Fibroblast of skin of right quadriceps (primary cell): Measurements from ENCODE around the gene CTBP1.

Experiments
- DNase-seq: peaks from one replicate; pipeline ENCODE4 v3.0.0-alpha.2; 2013

Gene CTBP1

DNA sequence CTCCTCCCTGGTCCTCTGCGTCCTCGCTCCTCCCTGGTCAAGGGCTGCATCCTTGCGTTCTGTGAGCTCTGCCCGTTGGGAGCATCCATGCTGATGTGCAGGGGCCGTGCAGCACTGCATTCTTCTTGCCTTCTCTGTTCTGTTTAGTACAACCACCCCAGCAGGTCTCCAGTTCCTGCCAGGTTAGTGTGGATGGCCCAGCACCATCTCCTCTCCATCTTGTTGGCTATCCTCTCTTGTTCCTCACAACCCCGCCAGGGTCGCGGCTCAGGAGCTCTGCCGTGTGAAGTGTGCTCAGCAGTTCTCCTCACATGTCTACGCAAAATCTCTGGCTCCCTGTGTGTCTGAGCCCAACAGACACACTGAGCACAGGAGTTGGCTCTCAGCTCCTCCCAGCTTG, 30.3 kb upstream of the CTBP1 start:
- no peak for DNase-seq

DNA sequence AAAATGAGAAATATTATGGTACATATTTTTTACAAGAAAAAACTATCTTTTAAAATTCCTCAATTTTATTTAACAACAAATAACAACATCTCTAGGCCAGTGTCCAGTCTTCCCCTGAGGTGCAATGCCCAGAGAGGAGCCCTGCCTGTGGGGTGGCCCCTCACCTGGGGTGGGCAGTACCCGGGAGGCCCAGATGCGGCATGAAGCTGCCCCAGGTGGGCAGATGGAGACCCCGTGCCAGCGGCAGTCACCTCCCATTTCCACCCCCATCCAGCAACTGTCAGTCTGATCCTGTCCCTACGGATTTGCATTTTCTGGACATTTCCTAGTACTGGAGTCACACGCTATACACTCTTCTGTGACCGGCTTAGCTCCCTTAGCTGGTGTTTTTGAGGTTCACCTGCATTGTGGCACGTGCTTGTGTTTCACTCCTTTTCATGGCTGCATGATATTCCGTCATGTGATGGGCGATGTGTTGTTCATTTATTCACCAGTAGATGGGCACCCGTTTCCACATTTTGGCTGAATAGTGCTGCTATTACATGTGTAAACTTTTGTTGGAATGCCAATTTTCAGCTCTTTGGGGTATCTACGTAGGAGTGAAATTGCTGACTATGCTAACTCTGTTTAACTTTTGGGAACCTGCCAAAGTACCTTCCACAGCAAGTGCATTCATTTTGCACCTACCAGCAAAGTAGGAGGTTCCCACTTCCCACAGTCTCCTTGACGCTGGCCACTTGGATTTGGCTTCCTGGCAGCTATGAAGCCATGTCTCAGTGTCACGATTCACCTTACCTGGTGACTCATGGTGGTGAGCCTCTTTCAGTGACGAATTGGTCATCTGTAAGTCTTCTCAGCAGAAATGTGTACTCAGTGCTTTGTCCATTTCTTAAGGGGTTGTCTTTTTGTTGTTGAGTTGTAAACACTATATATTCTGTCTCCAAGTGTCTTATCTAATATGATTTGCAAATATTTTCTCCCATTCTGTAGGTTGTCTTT, 29.0 kb upstream of the CTBP1 start:
- no peak for DNase-seq

DNA sequence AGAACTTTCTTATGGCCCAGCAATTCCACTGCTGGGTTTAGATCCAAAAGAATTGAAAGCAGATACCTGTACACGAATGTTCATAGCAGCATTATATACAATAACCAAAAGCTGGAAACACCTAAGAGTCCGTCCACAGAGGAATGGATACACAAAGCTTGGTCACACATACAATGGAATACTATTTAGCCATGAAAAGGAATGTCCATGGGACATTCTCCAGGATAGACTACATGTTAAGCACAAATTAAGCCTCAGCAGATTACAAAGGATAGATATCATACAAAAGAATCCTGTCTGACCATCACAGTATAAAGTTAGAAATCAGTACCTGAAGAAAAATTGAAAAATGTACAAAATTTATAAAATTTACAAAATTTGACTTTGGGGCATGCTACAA, 28.1 kb upstream of the CTBP1 start:
- DNase-seq = no peak

DNA sequence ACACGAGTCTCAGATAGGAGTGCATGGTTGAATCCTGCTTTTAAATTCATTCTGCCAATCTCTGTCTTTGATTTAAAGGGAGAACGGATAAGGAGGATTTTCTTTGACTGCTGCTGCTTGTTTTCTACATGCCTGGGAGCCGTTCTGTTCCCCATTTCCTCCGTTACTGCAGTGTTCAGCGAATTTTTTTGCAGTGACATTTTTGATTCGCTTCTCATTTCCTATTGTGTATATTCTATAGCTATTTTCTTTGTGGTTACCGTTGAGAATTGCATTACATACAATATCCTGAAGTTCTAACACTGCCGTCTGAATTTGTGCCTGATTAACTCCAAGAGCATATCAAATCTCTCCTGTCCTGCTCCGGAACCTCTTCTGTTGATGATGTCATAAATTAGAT, 25.9 kb upstream of the CTBP1 start:
- peak; percentile 22 for DNase-seq

DNA sequence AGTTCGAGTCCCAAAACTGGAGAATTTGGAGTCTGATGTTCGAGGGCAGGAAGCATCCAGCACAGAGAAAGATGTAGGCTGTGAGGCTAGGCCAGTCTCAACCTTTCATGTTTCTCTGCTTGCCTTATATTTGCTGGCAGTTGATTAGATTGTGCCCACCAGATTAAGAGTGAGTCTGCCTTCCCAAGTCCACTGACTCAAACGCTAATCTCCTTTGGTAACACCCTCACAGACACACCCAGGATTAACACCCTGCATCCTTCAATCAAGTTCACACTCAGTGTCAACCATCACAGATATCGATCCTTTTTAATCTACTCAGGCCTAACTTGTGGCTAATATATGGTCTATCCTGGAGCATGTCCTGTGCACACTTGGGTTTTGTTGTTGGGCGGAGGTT, 22.8 kb upstream of the CTBP1 start:
- no peak for DNase-seq

DNA sequence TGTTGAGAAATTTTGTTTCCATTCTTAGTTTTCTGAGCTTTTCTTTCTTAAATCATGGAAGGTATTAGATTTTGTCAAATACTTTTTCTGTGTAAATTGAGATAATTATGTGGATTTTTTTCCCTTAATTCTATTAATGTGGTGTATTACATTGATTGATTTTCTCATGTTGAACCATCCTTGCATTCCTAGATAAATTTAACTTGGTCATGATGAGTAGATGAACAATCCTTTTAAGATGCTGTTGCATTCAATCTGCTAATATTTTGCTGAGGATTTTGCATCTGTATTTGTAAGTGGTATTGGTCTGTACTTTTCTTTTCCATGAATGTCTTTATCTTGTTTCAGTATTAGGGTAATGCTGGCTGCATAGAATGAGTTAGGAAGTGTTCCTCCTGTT, 20.3 kb upstream of the CTBP1 start:
- no peak for DNase-seq

DNA sequence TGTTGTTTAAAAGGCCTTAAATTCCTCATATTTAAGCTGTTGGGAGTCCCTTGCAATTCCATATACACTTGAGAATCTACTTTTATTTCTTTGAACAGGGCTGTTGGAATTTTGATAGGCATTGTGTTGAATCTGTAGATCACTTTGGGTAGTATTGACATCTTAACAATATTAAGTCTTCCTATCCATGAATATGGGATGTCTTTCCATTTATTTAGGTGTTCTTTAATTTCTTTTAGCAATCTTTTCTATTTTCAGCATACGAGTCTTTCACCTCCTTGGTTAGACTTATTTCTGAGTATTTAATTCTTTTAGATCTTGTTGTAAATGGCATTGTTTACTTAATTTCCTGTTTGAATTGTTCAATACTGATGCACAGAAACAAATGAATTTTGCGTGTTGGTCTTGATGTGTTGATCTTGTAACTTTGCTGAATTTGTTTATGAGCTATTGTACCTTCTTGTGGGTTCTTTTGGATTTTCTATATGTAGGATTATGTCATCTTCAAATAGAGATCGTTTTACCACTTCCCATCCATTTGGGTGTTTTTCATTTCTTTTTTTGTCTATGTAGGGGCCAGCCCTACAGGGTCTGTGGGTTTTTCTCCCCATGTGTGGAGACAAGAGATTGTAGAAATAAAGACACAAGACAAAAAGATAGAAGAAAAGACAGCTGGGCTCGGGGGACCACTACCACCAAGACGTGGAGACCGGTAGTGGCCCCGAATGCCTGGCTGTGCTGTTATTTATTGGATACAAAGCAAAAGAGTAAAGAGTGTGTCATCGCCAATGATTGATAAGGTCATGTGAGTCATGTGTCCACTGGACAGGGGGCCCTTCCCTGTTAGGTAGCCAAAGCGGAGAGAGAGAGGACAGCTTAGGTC, 18.2 kb upstream of the CTBP1 start:
- DNase-seq = no peak

DNA sequence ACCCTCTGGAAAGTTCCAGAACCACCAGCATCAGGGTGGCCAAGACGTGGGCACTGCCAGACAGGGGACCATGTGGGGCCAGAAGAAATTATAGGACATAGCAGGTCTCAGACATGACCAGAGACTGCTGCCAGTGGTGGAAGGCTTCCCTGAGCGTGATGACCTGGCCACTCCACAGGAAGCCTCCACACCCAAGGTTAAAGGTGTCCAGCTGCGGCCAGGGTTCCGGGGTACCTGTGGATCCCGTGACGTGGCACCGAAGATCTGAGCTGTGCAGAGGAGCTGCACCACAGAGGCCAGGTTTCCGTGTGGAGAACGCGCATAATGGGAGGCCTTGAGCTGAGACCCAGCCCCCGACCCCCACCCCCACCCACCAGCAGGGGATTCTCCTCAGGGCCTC, 16.4 kb upstream of the CTBP1 start:
- no peak for DNase-seq

DNA sequence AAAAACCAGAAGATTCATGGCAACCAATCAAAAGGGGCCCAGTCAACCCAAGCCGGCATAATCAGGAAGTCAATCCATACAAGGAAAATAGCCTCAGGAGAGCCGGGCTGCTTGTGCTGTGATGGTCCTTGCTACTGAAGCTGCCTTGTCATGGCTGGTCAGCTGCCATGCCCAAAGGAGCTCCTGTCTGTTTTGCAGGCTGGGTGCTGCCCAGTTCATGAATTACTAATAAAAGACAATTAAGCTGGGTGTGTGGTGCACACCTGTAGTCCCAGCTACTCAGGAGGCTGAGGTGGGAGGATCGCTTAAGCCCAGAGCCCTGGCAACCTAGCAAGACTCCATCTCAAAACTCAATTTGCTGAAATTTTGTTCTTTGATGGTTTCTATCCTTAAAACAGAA, 16.0 kb upstream of the CTBP1 start:
- DNase-seq = no peak

DNA sequence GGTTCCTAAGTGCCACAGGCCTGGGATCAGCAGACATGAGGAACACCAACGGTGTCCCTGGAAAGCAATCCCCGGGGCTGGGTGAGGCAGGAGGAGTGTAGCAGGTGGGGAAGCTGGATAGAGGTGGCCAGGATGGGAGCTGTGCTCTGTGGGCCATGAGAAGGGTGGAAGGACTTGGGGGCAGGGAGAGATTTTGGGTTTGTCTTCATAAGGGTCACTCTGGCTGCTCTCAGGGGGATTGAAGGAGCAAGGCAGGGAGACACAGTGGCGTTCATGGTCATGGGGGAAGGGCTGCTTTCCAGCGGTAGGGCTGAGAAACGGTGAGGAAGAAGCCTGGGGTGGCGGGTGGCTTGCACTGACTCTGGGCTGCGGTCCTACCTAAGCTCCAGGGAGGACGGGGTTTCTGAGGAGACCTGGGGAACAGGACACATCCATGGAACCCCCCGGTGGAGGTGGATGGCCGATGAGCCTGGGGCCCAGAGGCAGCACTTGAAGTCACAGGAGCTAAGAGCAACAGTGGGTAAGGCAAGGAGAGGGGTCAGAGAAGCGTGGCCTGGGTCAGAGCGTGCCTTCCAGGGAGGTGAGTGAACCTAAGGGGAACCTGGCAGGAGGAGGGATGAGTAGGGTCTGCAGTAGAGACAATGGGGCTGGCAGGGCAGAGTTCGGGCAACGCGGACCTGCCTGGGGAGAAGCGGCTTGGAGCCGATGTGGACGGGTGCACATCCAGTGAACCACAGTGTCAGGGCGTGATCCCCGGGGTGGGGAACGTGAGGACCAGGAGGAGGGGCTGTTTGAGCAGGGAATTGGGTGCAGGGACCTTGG, 12.4 kb upstream of the CTBP1 start:
- no peak for DNase-seq

DNA sequence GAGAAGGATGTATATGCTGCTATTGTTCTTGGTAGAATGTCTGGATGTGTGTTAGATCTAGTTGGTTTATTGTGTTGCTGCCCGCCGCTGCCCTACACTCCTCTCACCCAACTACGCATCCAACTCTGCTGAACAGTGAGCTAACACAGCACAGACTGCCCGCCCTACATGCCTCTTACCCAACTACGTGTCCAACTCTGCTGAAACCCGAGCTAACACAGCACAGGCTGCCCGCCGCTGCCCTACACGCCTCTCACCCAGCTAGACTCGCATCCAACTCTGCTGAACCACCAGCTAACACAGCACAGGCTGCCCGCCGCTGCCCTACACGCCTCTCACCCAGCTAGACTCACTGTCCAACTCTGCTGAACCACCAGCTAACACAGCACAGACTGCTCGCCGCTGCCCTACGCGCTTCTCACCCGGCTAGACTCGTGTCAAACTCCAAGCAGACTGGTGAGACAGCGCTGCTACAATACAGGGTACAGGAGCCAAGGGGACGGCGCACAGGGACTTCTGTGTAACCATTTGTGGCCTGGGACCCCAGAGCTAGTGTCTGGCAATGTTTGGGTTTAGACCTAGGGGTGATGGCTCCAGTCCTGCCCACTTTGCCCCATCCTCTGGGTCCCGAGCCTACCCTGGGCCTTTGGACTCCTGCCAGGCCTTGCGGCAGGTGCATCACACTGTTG, 11.6 kb upstream of the CTBP1 start:
- DNase-seq = no peak

DNA sequence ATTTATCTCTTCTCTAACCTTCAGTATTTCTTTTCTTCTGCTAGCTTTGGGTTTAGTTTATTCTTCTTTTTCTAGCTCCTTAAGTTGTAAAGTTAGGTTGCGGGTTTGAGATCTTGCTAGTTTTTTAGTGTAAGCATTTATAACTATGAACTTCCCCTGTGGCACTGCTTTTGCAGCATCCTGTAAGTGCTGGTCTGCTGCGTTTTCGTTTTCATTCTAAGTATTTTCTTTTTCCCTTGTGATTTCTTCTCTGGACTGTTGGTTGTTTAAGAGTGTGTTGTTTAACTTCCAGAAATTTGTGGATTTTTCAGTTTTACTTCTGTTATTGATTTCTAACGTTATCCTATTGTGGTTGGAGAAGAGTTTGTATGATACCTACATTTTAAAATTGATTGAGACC, 11.0 kb upstream of the CTBP1 start:
- DNase-seq = no peak

DNA sequence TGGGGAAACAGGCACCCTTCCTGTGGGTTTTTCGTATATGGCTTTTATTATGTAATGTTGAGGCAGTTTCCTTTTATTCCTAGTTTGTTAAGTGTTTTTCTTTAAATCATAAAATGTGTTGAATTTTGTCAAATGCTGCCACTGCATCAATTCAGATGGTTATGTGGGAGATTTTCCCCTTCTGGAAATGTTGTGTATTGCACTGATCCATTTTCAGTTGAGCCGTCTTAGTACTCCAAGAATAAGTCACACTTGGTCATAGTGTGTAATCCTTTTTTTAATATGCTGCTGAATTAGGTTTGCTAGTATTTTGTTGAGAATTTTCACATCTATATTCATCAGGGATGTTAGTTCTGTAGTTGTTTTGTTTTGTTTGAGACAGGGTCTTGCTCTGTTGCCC, 9.5 kb upstream of the CTBP1 start:
- DNase-seq = no peak

DNA sequence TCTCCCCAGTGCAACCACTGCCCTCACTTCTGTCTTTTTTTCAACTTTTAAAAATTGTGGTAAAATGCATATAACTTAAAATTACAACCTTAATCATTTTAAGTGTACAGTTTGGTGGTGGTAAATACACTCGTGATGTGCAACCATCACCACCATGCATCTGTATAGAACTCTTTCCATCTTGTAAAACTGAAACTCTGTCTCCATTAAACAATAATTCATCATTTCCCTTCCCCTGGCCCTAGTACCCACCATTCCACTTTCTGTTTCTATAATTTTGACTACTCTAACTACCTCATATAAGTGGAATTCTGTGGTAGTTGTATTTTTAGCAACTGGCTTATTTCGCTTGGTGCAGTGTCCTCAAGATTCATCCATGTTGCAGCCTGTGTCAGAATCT, 6.8 kb upstream of the CTBP1 start:
- DNase-seq = no peak

DNA sequence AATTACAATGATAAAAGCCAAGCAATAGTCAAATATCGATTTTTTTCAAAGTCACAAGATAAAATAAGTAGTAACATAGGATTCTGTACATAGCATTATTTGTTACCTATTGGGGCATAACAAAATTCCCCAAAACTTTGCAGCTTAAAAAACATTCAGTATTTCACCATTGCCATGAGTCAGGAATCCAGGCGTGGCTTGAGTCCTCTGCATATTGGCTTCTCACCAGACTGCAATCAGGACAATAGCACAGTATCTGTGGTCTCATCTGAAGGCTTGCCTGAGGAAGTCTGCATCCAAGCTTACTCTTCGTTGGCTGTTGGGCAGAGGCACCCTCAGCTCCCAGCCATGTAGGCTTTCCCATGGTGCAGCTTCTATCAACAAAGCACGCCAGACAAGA, 6.2 kb upstream of the CTBP1 start:
- DNase-seq = no peak

DNA sequence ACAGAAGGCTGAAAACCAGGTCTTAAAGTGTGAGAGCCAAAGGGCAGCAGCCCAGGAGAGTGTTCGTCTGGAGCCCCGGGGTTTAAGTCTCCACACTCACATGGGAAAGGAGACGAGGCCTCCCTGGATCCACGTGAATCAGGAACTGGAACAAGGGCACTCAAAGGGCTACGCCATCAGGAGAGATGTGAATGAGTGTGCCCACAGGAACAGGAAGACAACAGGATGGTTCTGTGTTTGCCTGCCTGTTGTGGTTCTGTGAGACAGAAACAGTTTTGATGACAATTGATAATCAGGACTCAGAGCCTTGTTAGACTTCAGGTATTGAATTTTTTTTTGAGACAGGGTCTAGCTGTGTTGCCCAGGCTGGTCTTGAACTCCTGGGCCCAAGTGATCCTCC, 4.9 kb upstream of the CTBP1 start:
- DNase-seq = no peak

DNA sequence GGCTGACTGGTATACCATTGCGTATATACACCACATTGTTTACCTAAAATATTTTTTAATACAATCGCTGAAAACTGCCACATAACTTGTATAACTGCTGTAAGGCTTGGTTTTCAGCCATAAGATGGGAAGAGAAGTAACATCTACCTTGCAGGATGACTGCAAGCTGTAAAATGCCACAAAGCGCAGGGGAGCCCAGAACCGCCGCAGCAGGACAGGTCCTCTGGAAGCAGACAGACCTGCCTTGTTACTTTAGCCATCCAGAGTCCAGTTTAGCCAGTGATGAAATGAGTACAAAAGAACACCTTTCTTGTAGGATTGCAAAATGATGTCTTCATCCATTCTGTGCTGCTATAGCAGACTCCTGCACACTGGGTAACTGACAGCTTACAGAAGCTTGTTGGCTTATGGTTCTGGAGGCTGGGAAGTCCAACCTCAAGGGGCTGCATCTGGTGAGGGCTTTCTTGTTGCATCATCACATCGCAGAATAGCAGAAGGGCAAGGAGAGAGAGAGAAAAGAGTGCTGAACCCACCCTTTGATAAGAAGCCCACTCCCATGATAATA, 4.1 kb upstream of the CTBP1 start:
- DNase-seq = no peak

DNA sequence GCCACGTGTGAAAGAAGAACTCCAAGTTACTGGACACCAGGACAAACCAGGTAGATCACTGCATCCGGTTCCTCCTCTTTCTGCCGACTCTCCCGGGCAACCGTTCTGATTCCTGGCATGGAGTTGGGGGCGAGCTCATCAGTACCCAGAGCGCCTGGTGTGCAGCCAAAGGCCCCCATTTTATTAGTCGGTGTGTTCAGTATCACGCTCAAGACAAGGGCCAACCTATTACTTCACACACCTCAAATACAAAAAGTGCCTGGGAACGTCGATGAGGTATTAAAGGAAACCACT, 2.8 kb upstream of the CTBP1 start:
- DNase-seq = no peak

DNA sequence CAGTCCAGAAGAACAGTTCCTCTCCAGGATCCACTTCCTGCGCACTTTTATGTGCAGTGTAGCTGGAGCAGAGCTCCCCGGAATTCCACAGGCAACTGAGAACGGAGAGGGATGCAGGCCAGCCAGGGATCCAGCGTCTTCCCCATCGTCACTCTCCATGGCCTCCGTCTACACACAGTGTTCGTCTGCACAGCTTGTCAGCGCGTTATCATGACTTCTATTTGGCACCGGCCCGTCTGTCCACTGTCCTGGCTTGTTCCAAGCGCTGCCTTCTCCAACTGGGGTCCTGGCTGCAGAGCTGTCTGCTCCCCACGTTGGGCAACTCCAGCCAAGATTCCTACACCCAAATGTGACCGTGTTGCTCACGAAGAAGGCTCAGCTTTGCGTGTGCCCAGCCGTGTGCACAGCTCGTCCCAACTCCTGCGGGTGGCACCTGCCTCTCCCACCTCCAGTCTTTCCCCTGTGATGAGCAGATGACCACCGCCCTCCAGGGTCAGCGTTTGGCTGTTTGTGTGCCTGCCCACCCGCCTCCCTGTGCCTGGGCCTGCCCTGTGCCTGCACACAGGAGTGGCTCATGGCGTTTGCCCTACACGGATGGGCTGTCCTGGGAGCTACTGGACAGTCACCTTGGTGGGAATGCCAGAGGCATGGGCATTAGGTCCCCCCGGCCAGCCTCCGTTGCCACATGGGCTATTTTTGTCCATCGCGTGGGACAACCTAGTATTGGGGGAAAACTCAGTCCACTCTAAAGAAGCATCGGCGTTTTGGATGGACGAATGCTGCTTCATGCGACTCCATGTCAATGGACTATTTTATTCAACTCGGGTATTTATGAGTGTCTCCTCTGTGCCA, 2.2 kb upstream of the CTBP1 start:
- DNase-seq = no peak

DNA sequence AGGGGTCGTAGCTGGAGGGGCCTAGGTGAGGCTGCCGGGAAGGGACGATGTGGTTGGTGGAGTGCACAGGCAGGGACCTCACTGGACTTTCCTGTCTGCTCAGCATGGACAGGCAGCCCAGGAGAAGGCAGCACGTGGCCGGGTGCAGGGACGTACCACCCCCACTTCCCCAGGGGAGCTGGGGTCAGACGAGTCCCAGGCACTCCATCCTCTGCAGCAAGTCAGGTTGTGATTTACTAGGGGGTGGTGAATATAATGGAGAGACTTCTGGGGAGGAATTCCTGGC, 1.5 kb upstream of the CTBP1 start:
- no peak for DNase-seq

DNA sequence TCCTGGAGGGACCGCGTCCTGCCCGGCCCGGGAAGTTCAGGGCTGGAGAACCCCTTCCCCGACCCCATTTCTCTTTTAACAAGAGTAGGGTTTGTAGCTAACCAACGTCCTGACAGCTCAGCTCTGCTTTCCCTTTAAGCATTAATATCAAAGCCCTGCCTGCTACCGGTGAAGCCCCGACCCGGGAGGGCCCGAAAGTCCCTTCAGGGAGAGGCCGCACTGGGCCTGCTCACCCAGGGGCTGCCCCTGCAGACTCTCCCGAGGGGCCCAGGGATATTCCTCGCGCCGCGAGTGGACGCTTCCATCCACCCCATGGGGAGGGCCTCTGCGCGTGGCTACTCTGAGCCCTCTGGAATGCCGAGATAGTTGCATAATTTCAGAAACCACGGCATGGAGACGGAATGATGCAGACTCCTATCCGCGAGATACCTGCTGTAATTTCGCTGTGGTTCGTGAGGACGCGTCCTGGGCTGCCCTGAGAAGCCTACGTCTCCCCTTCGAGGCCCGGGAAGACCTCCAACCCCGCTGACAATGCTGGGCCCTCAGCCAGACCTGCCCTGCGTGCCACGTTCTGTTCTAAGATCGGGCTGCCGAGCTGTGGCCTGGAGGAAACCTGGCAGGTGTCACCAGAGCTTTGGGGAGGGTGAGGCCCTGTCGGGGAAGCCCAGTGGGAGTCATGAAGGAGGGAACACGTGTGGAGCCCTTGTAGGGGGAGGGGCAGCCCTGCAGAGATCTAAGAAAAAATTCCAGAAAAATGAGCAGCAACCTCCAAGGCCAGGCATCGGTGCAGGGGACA, 999 bp upstream of the CTBP1 start:
- DNase-seq = peak; percentile 48
